Effector CD8-positive, alpha-beta T cell (primary cell): Measurements from ENCODE around the gene DCC.

Source experiments
- DNase-seq: peaks from one replicate; lab custom pipeline; 2025; lab: John Stamatoyannopoulos, UW

The DCC gene

DNA sequence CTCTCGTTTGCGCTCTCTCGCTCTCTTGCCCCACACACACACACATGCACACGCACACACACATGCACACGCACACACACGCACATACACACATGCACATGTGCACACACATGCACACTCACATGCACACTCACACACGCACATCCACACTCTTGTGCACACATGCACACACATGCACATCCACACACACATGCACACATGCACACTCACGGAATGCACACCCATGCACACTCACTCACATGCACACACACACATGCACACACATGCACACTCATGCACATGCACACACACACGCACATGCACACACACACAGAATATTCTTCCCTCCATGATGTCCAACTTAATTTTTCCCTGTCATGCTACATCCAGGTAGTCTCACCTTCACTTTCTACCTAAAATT is 360.1 kb downstream of the DCC start:
- DNase-seq, result no peak

DNA sequence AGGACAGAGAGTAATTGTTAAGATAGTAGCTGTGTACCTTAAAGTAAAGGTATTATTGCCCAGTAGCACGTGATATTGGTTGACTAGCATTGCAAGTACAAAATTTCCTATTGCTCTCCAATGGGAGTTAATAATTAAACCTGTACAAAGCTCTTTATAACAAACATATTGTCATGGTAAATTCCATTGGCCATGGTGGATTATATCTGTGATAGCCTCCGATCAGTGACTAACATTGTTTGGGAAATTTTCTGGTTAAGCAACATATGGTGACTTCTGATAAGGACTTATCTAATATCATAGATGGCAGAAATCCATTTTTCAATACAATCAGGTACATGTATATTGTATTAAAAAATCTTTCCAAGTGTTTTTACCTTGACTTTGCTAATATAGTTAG is 360.8 kb downstream of the DCC start:
- no peak for DNase-seq

DNA sequence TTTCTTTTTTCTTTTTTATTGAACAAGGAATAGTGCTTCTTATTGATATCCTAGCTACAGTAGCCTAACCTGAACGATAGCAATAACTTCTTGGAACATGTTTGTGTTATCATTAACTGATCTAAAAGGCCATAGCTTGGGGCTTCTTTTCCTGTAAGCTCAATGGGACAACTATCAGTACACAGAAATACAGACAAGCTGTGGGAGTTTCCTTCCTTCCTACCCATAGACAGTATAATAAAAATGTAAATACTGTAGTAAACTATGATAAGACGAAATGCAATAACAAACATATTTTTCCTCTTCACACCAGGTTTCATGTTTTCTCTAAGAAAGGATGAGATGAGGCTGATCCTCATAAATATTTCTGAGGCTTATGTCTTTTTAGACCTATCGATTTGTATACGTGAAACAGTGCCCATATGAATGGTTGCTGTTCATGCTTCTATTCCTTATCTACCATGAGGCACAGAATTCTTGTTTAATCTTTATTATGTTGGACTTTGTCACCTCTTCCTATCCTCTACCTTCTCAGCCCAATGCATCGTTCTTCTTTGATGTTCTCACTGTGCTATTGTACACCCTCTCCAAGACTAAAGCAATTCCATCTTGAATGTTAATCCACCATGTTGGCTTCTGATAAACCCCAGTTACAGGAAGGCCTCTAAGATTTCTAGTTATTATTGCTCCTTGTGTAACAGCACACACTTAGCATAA is 361.4 kb downstream of the DCC start:
- no peak for DNase-seq

DNA sequence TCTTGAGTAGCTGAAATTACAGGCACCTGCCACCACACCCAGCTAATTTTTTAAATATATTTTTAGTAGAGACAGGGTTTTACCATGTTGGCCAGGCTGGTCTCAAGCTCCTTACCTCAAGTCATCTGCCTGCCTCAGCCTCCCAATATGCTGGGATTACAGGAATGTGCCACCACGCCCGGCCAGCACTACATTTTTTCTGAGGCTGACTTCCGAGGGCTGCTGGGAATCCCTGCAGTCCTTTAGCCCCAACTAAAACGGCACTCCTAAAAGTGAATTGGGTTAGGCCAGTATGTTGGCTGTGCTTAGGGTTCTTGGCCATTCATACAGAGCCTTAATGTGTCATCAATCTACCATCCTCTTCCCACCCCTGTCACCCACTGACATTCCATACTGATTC is 375.4 kb downstream of the DCC start:
- no peak for DNase-seq

DNA sequence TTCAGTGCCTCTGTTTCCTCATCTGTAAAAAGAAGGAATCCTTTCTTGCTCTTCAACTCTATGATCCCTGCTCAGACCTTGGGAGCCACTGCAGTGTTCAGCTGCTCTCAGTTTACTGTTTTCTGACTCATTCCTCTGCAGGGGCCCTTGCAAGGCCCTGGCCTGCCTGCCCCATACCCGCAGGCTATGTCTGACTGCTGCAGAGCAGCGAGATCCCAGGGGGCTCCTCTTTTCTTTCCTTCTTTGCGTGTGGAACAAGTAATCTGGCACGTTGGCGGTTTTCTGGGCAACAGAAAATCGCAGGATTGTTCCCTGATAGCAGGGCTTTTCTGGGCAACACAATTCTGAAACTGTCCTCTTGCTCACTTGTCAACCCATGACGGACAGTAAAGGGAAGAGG is 376.0 kb downstream of the DCC start:
- DNase-seq, result no peak

DNA sequence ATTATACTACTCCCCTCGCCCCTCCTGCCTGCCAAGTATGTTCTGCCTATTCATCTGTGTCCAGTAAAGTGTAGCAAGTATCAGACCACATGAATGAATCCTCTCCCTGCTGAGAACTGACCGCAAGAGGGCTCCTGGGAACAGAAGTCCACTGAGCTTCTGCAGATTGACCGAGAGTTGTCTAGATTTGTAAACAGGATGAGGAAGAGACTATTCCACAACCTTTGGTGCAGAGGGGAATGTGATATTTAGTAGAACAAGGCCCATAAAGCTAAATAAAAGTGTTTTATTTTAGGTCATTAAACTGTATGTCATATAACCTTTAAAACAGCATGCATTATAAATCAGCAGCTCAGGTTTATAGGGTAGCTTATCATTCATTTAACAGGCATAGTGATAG is 377.0 kb downstream of the DCC start:
- no peak for DNase-seq

DNA sequence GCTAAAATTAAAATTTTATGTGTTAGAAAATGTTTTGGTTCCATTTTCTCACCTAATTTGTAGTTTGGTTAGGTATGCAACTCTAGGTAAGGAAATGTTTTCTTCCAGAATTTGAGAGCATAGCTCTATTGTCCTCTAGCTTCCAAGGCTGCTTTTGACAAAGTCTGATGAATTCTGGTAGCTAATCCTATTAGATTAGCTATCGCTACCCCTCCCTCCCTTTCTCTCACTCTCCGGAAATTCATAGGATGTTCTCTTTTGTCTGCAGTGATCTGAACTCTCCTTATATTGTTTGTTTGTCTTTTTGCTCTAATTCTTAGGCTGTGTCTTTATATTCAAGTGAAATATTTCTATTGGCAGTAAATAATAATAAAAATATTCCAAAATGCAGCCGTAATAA is 382.9 kb downstream of the DCC start:
- no peak for DNase-seq

DNA sequence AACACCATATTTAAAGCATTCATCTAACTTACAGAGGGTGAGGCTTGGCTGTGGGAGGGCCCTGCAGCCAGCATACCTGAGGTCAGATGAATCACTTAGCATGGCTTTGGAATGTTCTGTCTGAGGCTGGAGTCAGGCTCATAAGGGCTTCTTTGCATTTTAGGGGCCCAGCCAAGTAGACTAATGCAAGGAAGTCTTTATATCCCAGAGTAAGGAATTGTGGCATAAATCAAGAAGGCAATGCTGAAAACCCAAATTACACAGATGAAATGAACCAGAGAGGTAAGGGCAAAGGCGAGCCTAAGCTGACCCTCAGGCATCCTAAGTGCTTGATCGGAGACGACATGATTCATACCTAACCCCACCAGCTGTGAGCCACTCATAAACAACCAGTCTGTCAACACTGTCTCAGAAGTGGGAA is 383.6 kb downstream of the DCC start:
- DNase-seq, result no peak

DNA sequence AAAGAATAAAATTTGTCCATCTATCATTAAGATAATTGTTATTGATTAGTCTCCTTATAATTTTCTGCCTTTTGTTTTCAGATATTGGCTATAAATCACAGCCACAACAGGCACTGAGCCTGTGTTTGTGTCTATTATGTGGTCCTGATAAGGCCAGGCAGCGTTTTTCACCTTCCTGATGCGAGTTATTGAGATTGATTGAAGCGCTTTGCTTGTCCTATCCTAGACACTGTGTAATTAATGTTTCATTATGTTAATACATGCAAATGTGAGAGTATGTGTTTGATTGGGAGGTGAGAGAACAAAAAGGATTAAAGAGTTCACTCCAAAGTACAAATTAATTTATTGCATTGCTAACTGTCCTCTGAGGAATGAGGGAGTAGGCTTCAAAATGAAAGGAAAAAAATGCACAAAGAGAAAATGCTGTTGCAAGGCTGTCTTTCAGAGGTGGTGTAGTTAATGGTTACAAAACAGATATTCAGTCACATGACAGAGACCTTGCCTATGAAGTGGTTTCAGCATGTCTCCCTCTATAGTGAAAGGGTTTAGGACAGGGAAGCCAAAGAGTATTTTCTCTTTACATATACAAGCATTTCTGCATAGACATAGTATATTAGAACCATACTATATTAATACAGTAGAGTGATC is 391.1 kb downstream of the DCC start:
- DNase-seq, result no peak

DNA sequence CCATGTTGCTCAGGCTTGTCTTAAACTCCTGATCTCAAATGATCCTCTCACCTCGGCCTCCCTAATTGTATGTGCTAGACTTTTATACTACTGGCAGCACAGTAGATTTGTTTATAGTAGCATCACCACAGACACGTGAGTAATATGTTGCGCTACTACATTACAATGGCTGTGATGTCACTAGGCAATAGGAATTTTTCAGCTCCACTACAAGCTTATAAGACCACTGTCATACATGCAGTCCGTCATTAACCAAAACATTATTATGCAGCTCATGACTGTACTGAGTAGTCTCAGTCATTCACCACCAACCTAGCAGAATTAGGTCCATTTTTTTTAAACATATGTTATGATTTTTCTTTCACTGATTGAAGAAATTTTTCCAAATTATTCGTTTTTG is 398.9 kb downstream of the DCC start:
- no peak for DNase-seq

DNA sequence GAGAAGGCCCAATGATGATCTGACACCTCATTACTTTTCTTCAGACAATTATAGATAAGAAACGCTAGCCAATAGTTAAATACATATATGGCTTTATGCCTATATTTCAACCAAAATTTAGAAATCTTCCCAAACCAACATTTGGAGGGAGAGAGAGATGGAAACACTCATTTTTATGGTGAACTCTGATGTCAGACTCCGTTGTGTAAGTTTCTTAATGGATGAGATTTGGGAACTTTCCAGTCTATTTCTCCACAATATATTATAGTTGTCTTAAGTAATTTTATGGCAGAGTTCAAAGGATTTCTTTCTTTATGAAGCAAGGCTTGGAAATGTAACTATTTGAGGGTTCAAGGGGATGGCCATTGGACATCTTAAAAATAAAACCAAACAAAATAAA is 407.0 kb downstream of the DCC start:
- no peak for DNase-seq

DNA sequence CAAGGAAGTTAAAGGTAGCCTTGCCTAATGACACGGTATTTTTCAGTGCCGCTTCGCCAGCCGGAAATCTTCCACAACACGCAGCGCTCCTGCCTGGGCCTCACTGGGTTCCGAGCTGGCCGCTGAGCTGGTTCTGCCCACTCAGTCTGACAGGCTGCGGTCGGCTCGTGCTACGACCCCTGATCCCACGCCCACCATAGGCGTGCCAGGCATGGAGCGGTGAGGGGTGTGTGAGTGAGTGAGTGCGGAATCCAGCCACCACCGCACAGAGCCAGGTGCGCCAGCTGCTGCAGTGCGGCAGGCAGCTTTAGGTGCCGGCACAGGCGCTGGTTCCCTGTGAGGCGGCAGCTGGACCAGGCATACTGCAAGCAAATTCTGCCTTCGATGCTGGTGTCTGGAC is 407.9 kb downstream of the DCC start:
- no peak for DNase-seq

DNA sequence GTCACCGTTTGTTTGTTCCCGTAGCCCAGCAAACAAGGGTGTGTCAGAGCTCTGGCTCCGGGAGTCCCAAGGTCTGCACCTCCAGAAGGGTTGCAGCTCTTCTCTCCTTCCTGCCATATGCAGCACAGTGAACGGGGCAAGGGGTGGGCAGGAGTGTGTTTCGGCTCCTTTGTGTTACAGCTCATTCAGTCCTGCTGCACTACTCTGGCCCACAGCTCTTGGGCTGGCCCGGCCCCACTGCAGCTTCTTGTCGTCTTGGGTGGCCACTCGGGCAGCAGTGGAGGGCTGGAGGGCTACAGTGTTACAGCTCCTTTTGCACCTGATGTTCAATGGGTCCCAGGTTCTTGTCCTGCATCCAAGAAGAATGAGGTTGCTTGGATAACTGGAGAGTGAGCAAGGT is 408.3 kb downstream of the DCC start:
- no peak for DNase-seq

DNA sequence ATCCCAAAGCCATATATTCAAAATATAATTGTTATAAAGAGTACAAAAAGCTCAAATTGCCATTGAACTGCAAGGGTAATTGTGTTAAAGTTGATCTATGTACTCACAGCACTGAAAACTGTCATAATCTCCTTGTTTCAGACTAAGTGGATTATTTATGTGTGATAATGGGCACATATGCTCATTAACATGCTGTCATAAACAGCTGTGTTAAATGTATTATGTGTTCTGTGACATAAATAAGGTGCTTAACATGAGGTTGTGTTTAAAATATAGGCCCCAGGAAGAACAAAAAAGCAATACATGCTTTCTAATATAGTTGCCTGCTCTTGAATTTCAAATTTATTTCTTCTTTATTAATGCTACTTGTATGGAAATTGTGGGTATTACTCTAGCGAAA is 409.5 kb downstream of the DCC start:
- no peak for DNase-seq

DNA sequence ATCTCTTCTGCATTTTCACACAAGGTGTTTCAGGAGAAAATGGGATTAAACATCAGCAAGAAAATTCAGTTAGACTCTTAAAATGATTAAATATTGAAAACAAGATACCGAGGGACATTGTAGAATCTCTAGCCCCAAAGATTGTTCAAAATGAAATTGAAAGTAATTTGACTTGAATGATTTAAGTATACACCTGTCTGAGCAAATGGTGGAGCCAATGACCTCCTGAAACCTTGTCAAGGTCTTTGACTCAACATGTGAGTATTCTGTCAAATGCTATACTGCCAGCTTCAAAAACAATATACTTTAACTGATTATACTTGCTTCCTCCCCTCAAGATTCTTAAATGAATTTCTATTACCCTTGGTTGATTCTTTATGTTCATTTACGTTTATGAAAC is 411.0 kb downstream of the DCC start:
- no peak for DNase-seq

DNA sequence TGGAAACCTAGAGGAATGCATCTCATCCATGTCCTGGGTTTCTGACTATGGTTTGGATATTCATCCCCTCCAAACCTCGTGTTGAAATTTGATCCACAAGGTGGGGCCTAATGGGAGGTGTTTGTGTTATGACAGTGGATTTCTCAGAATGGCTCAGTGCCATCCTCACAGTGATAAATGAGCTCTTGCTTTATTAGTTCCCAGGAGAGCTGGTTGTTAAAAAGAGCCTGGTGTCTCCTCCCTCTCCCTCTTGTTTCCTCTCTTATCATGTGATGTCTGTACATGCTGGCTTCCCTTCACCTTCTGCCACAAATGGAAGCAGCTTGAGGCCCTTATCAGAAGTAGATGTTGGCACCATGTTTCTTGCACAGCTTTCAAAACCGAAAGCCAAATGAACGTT is 424.3 kb downstream of the DCC start:
- no peak for DNase-seq

DNA sequence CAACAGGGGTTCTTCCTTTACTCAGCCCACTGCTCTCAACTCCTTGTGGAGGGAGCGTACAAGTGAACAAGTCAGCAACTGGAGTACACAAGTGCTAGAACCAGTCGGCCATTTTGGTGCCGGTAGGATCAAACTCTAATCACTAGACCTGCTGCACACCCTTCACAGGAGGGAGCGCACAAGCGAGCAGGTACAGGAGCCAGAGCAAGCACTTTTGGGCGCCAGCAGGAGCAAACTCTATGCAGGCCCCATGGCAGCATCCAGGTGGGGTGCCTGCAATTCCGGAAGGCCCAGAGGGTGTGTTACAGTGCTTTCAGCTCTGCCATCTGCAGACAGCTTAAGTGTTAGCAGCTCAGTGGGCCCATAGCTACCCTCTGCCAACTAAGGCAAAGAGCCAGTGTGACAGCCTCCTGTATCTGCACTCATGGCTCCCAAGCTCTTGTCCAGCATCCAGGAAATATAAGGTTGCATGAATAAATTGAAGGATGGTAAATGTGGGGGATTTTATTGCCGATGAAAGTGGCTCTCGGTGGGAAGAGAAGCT is 426.1 kb downstream of the DCC start:
- DNase-seq, result no peak

DNA sequence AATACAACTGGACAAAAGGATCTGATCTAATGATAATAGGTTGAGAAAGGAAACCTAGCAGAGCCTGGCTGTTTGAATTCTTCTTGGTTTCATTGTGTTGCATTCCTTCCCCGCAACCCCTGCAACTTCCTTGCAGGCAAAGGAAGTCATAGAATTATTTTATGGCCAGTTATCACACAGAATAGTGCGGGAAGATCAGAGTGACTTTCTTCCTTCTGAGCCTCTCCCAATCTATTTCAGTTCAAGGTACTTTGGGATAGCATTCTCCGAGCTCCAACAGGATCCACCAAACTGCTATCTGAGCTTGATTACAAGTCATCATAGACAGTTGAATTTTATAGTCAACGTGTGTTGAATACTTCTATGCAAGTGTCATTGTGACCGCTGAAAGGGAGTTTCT is 441.1 kb downstream of the DCC start:
- DNase-seq, result no peak

DNA sequence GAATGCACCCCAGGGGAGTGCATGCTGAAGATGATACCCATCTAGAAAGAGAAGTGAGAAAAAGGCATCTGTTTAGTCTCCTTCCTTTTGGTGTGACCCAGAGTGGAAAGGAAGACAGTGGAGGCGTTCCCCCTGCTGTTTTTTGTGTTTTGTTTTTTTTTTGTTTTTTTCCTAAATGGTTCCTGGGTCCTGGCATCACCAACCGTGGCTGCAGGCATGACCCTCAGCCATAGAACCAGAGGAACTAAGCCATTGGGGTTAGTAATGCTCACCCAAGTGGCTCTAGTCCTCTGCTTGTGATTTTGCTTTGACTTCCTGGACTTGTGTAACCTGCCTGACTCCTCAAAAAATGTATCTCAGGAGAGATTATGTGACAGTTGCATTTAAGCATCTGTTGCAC is 451.3 kb downstream of the DCC start:
- DNase-seq, result no peak

DNA sequence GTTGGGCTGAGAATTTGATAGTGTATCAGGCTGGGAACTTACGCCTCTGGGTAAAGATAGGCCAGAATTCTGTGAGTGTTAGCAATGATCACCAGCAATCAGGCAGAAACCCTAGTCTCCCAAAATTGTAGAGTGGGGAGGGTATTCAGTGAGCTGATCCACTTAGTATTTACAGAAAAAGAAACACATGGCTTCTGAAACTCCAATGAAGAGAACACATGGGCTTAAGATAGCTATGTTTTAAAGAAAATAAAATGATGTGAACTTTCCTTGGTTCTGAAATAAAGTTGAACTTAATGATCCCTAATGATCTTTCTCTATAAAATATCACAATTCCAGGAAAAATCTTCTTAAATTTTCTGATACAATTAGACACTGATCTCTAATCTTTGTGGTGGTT is 472.8 kb downstream of the DCC start:
- no peak for DNase-seq

DNA sequence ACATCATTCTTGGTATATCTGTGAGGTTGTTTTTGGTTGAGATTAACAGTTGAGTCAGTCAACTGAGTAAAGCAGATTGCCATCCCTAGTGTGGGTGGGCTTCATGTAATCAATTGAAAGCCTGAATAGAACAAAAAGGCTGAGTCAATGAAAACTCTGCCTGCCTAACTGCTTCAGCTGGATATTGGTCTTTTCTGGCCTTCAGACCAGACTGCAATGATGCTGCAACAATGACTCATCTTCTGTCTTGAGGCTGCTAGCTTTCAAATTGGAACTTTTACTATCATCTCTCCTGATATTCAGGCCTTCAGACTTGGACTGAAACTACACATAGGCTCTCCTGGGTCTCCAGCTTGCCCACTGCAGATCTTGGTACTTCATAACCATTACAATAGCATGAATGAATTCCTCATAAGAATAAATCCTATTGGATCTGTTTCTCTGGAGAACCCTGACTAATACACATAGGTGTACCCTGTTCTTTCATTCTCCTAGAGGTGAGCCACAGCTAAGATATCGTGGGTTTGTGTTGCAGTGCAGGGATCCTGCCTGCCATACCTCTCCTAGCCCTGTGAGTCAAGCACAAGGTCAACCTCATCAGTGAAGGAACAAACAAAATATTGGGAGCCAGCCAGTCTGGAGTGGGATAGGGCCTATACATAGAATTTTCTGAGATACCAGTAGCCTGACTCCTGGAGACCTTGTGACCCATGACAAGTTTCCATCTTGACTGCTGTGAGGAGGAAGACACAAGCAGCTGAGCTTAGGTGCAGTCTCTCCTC is 473.8 kb downstream of the DCC start:
- DNase-seq, result no peak

DNA sequence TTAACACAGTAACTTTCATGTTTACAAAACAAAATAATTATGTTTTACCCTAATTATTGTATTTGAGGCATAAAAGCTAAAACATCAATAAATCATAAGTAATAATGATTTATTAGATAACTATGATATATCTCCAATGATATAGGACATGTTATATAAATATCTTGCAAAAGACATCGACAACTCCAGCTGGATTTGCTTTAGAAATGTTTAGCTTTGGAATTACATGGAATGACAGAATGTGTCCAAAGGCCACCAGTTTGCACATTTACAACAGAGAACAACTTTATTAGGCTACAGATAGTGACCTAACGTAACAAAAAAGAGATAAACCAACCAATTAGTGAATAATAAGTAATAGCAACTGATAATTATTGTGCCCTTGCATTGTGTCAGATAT is 475.7 kb downstream of the DCC start:
- no peak for DNase-seq

DNA sequence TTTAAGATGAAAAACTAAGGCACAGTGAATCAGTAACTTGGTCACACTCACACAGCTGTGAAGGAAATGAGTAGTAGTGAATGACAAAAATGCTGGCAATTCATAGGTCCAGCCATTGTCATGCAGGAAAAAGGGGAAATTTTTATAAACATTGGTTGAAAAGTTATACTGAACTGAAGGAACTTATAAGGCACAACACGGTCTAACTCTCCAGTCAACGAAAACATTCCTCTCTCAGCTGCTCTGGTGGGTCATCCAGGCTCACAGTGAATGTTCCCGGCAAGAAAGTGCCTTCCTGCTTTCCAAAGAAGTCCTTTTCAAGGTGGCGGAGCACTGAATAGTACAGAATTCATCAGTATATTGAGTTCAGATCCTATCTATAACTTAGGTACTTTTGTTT is 476.1 kb downstream of the DCC start:
- DNase-seq, result no peak
